OCI-LY3 (cell line): ENCODE measurements around the gene HSD3B7.

ENCODE experiments used
- H2AFZ ChIP-seq: fragments of 200-600, 300-600 bp; shearing (Covaris generic); 2 replicates; pipeline ENCODE4 v1.6.0; 2014; ENCODE audit warnings: antibody characterized with exemption, low read depth, low read length
- H3K27ac ChIP-seq: fragments of 200-600, 300-600 bp; sonication (generic); 2 replicates; pipeline ENCODE4 v1.5.1; 2014; ENCODE audit warnings: mild to moderate bottlenecking, low read length, moderate library complexity, mixed read lengths
- H3K27me3 ChIP-seq: fragments of 200-600, 300-600 bp; sonication (generic); 2 replicates; pipeline ENCODE4 v1.6.1; 2014; ENCODE audit warnings: low read depth, low read length, mixed read lengths
- H3K36me3 ChIP-seq: fragments of 200-600, 300-600 bp; sonication (generic); replicated peaks from 2 replicates; pipeline ENCODE3; 2014; ENCODE audit warnings: low read depth, low read length, mixed read lengths
- H3K4me1 ChIP-seq: fragments of 300-600, 200-600 bp; sonication (generic); 2 replicates; pipeline ENCODE4 v1.6.1; 2014; ENCODE audit warnings: low read length, mixed read lengths
- H3K4me2 ChIP-seq: fragments of 200-600, 300-600 bp; sonication (generic); 2 replicates; pipeline ENCODE4 v1.6.1; 2014; ENCODE audit warnings: low read length, mixed read lengths
- H3K4me3 ChIP-seq: fragments of 300-600, 200-600 bp; sonication (generic); 2 replicates; pipeline ENCODE4 v1.5.1; 2014; ENCODE audit warnings: antibody characterized with exemption, mild to moderate bottlenecking, low read length, moderate library complexity
- H3K79me2 ChIP-seq: fragments of 300-600, 200-600 bp; shearing (Covaris generic); 2 replicates; pipeline ENCODE4 v1.6.1; 2014; ENCODE audit warnings: mild to moderate bottlenecking, low read length, mixed read lengths
- H3K9ac ChIP-seq: fragments of 300-600, 200-600 bp; shearing (Covaris generic); 2 replicates; pipeline ENCODE4 v1.6.0; 2014; ENCODE audit warnings: mild to moderate bottlenecking, low read length, moderate library complexity
- H3K9me3 ChIP-seq: fragments of 200-600, 300-600 bp; shearing (Covaris generic); 2 replicates; pipeline ENCODE4 v1.6.1; 2014; ENCODE audit warnings: low read length, mixed read lengths; ENCODE audit not compliant: insufficient read depth
- H4K20me1 ChIP-seq: fragments of 200-600, 300-600 bp; sonication (generic); 2 replicates; pipeline ENCODE4 v1.6.1; 2016; ENCODE audit warnings: low read length, mixed read lengths; ENCODE audit not compliant: insufficient read depth
- CTCF ChIP-seq: fragments of 200-600, 300-600 bp; sonication (generic); IDR thresholded peaks from 2 replicates; pipeline ENCODE4 v1.5.1; 2014; ENCODE audit warnings: antibody characterized with exemption, low read length, low read depth
- EZH2phosphoT487 ChIP-seq: fragments of 200-600 bp; shearing (Covaris generic); IDR thresholded peaks from 2 replicates; pipeline ENCODE4 v1.6.1; 2018; ENCODE audit warnings: antibody characterized with exemption, mixed run types, low read depth

The HSD3B7 gene

GRCh38 chr16:30996985-30997724 lies 12.1 kb downstream of the HSD3B7 start:
- peak overlapping the region; percentile 94 for H3K4me3 ChIP-seq
- H3K27ac ChIP-seq, result peak overlapping the region; percentile 63

GRCh38 chr16:30997725-30998711 lies 13.0 kb downstream of the HSD3B7 start:
- peak overlapping the region; percentile 85 for H3K4me2 ChIP-seq
- no peak overlapping the region for H3K9ac ChIP-seq
- 0 out of 2 replicates have a peak overlapping the region, but pooled peaks have one; percentile 35 for H2AFZ ChIP-seq
- H3K27ac ChIP-seq, result no peak overlapping the region
- peak overlapping the region; percentile 94 for H3K4me3 ChIP-seq
- peaks cover 15% of the 10 kb centered on the region; the same call in 1 of the 2 replicates for H3K4me1 ChIP-seq
- TF ChIP-seq CTCF (no peak), EZH2phosphoT487 (no peak)
- no peaks in the 10 kb centered on the region for H3K9me3 ChIP-seq
- H3K27me3 ChIP-seq, result 0 out of 2 replicates have a peak, but pooled peaks cover 7% of the 10 kb centered on the region
- no peaks in the 10 kb centered on the region for H3K79me2 ChIP-seq
- no peaks in the 10 kb centered on the region for H3K36me3 ChIP-seq
- no peaks in the 10 kb centered on the region for H4K20me1 ChIP-seq

More at GRCh38 chr16:30996985-30997724, 12.1 kb downstream of the HSD3B7 start:
- TF ChIP-seq EZH2phosphoT487 (no peak), CTCF (no peak)
- Histone ChIP-seq H2AFZ (peak overlapping the region; percentile 94), H3K9ac (peak overlapping the region; percentile 97), H3K79me2 (no peaks in the 10 kb centered on the region), H4K20me1 (no peaks in the 10 kb centered on the region), H3K36me3 (no peaks in the 10 kb centered on the region), H3K9me3 (no peaks in the 10 kb centered on the region), H3K4me1 (peaks cover 19% of the 10 kb centered on the region; the same call in 1 of the 2 replicates), H3K27me3 (0 out of 2 replicates have a peak, but pooled peaks cover 7% of the 10 kb centered on the region), H3K4me2 (peak overlapping the region; percentile 100)

- H2AFZ ChIP-seq, result no peak overlapping the region
- H3K4me2 ChIP-seq, result no peak overlapping the region
- H3K4me3 ChIP-seq, result no peak overlapping the region
- H4K20me1 ChIP-seq, result no peaks in the 10 kb centered on the region
- no peak overlapping the region for H3K9ac ChIP-seq
- 0 out of 2 replicates have a peak, but pooled peaks cover 7% of the 10 kb centered on the region for H3K27me3 ChIP-seq
- no peaks in the 10 kb centered on the region for H3K36me3 ChIP-seq
- no peaks in the 10 kb centered on the region for H3K79me2 ChIP-seq
- H3K27ac ChIP-seq, result no peak overlapping the region
- TF ChIP-seq CTCF, result no peak
- TF ChIP-seq EZH2phosphoT487, result no peak
- H3K9me3 ChIP-seq, result no peaks in the 10 kb centered on the region
- peaks cover 11% of the 10 kb centered on the region; the same call in 1 of the 2 replicates for H3K4me1 ChIP-seq
Observed at GRCh38 chr16:30998852-30999761, 14.1 kb downstream of the HSD3B7 start.
